ENCODE results near the gene UROC1.

UROC1 gene

GRCh38 chr3:126494204-126494969 lies 23.2 kb downstream of the UROC1 start:
- no peak for DNase-seq

DNA sequence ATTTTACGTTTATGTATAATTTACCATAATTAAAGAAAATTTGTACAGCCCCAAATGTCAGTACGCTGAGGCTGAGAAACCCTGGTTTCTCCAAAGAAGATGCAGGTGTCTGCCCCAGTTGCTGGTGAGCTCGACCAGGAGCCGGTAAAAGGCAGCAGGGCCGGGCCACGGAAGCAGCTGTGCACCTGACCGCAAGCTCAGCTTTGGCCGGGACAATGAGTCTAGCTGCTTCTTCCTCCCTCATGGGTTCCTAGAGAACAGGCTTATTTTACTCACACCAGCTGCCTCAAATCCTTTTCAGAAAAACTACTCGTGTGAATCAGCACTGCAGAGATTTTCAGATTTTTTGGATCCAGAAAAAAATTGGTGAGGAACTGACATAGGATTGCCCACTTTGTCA lies 23.8 kb downstream of the UROC1 start:
- no peak for DNase-seq

DNA sequence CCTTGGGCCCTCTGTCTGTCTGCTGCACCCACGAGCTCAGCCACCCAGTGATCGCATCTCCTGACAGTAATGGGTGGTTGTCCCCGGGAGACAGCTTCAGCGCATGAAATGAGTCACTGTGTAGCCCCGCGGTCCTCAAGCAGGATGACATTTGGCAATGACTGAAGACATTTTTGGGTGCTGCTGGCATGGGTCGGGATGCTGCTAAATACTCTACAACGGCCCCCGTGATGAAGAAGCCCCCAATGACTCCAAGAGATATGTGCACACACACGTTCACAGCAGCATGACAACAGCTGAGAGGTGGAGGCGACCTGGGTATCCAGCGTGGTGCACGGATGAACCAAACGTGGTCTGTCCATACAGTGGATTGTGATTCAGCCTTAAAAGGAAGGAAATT lies 24.5 kb downstream of the UROC1 start:
- no peak for DNase-seq

- DNase-seq, result no peak
Observed at GRCh38 chr3:126491221-126492013, 26.2 kb downstream of the UROC1 start.

GRCh38 chr3:126490619-126491018 lies 27.0 kb downstream of the UROC1 start:
- no peak for DNase-seq

DNA sequence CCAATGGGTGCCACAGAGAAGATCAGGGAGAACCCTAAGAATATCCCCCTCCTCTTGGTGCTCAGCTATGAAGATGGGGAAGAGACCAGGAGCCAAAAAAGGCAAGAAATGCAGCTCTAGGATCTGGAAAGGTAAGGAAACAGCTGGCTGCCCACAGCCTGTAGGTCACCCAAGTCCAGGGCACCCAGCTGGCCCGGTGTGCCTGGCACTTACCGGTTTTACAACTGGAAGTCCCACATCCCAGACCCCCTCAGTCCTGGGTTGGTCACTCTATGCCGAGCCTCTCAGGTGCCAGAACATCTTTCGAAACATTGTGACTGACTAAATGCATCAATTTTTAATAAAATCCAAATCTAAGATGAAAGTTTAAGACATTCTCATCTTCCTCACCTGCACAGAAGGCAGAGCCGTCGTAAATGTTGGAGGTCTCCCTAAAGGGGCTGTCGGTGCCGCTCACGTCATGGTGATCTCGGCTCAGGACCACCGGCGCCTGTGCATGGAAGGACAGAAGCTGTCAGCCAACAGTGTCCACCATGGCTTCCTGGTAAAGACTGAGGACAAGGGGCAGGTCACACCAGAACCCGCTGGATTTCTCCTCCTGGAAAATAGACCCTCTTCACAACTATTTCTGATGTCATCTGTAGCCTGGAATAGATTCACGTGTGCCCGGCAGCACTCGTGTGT lies 28.5 kb downstream of the UROC1 start:
- no peak for DNase-seq

DNA sequence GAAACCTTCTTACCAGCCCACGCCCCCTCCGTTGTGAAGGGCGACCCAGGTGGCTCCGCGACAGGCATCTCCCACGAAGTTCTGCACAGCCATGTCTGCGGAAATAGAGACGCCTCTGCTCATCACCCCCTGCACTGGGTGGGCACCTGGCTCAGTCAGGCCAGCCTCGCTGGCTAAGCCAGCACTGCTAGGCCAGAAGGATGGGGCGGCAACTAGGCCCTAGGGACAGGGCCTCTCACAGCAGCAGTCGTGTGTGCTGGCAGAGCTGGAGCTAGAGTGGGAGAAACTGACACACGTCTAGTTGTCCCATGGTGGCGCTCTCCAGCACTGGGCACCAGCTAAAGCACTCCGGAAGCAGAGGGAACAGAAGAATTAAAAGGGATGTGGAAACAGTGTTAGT lies 29.4 kb downstream of the UROC1 start:
- no peak for DNase-seq

DNA sequence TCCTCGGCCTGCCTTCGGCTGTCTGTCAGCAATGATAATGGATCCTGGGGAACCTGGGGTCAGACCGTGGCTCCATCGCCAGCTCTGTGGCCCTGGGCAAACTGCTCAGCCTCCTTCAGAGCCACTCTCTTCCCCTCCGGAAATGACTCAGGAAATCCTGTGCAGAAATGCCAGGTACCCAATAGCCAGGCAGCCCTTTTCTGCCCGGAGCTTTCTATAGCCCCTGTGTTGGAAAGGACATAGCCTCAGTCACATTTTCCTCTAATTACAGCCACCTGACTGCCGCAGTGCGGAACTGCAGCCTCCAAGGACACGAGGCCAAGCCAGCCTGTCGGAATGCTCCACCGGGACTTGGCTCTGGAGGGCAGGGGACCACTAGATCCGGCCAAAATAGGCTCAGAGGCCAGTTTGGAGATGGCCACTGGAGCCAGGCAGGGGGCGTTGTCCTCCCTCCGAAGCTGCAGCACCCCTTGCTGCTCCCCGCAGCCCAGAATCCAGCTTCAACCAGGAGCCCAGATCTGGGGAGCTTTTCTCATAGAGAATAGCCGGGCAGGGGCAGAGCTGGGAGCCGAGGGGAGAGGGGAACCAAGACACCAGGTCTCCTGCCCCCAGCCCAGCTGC lies 30.3 kb downstream of the UROC1 start:
- no peak for DNase-seq

- no peak for DNase-seq
Observed at GRCh38 chr3:126486360-126486847, 31.2 kb downstream of the UROC1 start.

GRCh38 chr3:126485956-126486355 lies 31.6 kb downstream of the UROC1 start:
- no peak for DNase-seq

DNA sequence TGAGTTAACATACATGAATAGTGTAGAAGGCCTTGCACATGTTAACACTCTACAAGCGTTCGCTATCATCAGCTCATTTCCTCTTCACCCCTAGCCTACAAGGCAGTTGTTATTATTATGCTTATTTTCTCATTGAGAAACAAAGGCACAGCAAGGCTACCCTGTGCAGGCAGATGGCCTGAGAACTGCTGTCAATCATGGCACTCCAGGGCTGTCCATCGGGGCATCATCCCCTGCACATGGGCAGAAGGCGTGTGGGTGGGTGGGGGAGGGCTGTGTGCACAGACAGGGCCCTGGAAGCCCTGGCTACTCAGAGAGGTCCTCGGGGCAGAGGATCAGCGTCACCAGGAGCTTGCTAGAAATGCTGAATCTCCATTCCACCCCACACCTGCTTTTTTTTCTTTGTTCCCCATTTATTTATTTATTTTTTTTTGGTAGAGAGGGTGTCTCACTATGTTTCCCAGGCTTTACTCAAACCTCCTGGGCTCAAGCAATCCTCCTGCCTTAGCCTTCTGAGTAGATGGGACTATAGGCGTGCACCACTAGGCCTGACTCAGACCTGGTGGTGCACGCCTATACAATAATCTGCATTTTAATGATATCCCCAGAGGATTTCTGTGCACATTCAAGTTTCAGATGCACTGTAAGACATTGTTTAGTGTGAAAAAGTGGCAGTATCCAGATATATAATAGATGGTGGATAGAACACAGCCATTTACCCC lies 32.2 kb downstream of the UROC1 start:
- DNase-seq, result no peak

DNA sequence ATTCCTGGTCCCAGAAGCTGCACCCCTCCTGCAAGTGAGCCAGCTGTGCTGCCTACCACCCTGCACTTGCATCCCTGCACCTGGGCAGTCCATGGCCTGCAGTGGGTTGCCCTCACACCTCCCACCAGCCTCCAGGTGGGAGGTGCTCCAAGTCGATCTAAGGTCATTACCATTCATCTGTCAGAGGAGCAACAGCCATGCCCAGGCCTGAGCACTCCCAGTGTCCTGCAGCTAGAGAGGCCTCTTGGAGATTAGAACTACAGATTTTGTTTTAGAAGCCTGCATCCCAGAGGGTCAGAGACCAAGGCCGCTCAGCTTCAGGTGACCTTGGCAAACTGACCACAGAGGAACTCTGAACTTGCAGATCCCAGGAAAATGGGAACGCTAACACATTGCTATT lies 32.9 kb downstream of the UROC1 start:
- DNase-seq, result no peak

- no peak for DNase-seq
Observed at GRCh38 chr3:126484148-126484547, 33.4 kb downstream of the UROC1 start.

GRCh38 chr3:126483321-126483761 lies 34.2 kb downstream of the UROC1 start:
- DNase-seq, result no peak

- no peak for DNase-seq
Observed at GRCh38 chr3:126482503-126483255, 34.9 kb downstream of the UROC1 start.

- DNase-seq, result no peak
Observed at GRCh38 chr3:126481808-126482502, 35.6 kb downstream of the UROC1 start.

GRCh38 chr3:126480861-126481260 lies 36.7 kb downstream of the UROC1 start:
- DNase-seq, result no peak

GRCh38 chr3:126480206-126480605 lies 37.4 kb downstream of the UROC1 start:
- no peak for DNase-seq

DNA sequence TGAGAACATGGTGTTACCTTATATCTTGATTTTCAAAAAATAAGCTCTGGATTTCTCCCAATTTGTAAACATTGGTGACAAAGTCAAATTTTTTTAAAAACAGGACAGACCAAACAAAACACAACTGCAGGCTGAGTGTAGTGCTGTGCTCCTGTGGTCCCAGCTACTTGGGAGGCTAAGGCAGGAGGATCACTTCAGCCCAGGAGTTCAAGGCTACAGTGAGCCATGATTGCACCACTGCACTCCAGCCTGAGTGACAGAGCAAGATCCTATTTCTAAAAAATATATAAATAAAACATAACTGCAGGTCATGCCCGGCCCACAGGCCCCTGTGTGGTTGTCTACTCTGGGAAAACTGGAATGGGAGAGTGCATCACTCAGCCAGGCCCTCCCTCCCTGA lies 37.9 kb downstream of the UROC1 start:
- DNase-seq, result no peak

DNA sequence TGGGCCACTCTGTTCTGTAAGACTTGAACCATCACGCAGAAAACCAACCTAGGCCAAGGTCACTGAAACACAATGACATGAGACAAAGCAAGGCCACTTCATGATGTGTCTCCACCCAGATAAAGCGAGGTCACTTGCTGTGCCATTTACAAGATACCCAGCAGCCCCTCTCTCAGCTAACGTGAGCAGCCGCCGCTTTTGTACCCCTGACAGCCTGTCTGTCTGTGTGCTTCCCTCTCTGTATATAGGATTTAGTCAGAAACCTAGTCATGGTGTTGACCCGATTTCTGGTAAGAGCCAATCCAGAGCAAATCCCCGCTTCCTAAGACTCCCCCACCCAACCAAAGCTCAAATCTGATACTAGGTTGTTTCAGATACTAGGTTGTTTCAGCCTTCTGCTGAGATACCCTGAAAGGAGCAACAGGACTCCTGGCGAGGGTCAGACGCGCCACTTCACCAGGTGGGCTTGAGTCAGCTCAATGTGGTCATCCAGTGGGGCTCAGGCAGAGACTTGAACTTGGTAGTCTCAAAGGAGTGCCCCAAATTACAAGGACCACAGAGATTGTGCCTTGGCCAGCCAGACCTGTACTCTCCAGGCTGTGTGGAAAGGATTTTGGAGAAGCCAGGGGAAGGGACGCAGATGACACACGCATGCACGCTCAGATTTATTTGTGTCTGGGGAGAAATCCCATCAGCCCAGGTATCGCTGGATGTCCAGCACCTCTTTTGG lies 38.8 kb downstream of the UROC1 start:
- no peak for DNase-seq
